ENCODE measurements around the gene XKRX. TPM values are rescaled to one million over a fixed set of nuclear protein-coding genes. Genes with fewer than 3 reads are reported as not detected.

The XKRX gene
- total RNA-seq, 6 experiments from 2014 or later: 0.07 to 0.18 (median 0.15) TPM; not detected in 3

DNA sequence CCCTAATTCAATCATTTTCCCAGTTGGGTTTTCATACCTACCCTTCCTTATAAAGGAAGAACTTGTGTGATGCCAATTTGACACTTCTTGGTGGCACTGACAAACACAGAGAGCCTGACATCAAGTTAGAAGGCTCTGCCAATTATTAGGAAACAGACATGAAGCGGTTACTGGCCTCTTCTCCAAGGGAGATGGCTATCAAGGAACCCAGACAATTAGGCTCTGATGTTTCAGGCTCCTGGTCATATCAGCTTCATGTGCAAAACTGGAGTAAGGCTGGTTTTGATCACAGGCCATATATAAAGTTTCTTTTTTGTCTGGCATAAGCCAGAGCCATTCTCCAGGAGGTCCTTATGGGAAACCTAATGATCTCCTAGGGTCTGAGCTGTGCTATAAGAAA is 41.2 kb upstream of the XKRX start:
- Histone ChIP-seq H3K36me3 (no peaks in the 10 kb centered on the region), H3K27ac (no peak overlapping the region), H3K9me3 (no peaks in the 10 kb centered on the region), H3K4me1 (no peaks in the 10 kb centered on the region), H3K4me3 (no peak overlapping the region), H3K27me3 (no peaks in the 10 kb centered on the region)
- intact Hi-C loops (cut with DNase I): no loop called here
- DNase-seq (no peak), ATAC-seq (no peak)
- no peak for TF ChIP-seq POLR2A (IDR thresholded peaks at IDR 0.05)
- TF ChIP-seq, protein P1, sequence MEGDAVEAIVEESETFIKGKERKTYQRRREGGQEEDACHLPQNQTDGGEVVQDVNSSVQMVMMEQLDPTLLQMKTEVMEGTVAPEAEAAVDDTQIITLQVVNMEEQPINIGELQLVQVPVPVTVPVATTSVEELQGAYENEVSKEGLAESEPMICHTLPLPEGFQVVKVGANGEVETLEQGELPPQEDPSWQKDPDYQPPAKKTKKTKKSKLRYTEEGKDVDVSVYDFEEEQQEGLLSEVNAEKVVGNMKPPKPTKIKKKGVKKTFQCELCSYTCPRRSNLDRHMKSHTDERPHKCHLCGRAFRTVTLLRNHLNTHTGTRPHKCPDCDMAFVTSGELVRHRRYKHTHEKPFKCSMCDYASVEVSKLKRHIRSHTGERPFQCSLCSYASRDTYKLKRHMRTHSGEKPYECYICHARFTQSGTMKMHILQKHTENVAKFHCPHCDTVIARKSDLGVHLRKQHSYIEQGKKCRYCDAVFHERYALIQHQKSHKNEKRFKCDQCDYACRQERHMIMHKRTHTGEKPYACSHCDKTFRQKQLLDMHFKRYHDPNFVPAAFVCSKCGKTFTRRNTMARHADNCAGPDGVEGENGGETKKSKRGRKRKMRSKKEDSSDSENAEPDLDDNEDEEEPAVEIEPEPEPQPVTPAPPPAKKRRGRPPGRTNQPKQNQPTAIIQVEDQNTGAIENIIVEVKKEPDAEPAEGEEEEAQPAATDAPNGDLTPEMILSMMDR (IDR thresholded peaks at IDR 0.05): no peak
- 36% methylated on average over 1 of the region's 1 CpG for WGBS (ENCODE audit: insufficient coverage, low coverage, low lambda C conversion rate, missing lambda C conversion rate)

GRCh38 chrX:100969408-100969807 is 40.7 kb upstream of the XKRX start, which contains the start of gene ARL13A:
TSS of gene ARL13A (plus strand) at chrX:100969708. CDS start at chrX:100973690, 3,982 bp downstream.
- no peak for DNase-seq
- no peaks in the 10 kb centered on the region for H3K27me3 ChIP-seq
- TF ChIP-seq, protein P1 (IDR thresholded peaks at IDR 0.05): no peak
- TF ChIP-seq POLR2A (IDR thresholded peaks at IDR 0.05): no peak
- no peak for ATAC-seq
- H3K9me3 ChIP-seq: no peaks in the 10 kb centered on the region
- WGBS (ENCODE audit: insufficient coverage, low coverage, low lambda C conversion rate, missing lambda C conversion rate): 50% methylated on average over 2 of the region's 2 CpGs
- H3K4me1 ChIP-seq: no peaks in the 10 kb centered on the region
- intact Hi-C loops (cut with DNase I): no loop called here
- no peak within 1 kb of the TSS for H3K4me3 ChIP-seq
- no peak within 1 kb of the TSS for H3K27ac ChIP-seq
- H3K36me3 ChIP-seq: no peaks in the 10 kb centered on the region

- DNase-seq (no peak), ATAC-seq (no peak)
Observed at GRCh38 chrX:100964362-100964761, 35.6 kb upstream of the XKRX start.

DNA sequence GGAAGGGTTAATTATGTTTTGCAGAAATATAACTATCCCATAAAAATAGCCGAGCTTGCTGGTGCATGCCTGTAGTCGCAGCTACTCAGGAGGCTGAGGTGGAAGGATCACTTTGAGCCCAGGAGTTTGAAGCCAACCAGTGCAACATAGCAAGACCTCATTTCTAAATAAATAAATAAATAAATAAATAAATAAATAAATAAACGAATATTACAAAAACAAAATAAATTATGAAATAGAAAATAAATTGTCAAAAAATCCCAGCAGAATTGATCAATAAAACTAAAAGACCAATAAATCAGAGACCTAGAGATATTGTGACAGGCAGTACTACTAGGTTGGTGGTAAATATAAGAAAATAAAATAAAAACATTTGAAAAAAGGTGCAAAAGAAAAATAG is 34.1 kb upstream of the XKRX start:
- 56% methylated on average over 3 of the region's 3 CpGs for WGBS (ENCODE audit: insufficient coverage, low coverage, low lambda C conversion rate, missing lambda C conversion rate)
- H3K27ac ChIP-seq: no peak overlapping the region
- no peak for TF ChIP-seq POLR2A (IDR thresholded peaks at IDR 0.05)
- TF ChIP-seq, protein P1 (IDR thresholded peaks at IDR 0.05): no peak
- no peaks in the 10 kb centered on the region for H3K36me3 ChIP-seq
- ATAC-seq (no peak), DNase-seq (no peak)
- H3K4me3 ChIP-seq: no peak overlapping the region
- H3K4me1 ChIP-seq: no peaks in the 10 kb centered on the region
- H3K27me3 ChIP-seq: no peaks in the 10 kb centered on the region
- intact Hi-C loops (cut with DNase I): no loop called here
- H3K9me3 ChIP-seq: no peaks in the 10 kb centered on the region

More at GRCh38 chrX:100964362-100964761, 35.6 kb upstream of the XKRX start:
- Histone ChIP-seq H3K27me3 (no peaks in the 10 kb centered on the region), H3K9me3 (no peaks in the 10 kb centered on the region), H3K4me1 (no peaks in the 10 kb centered on the region), H3K36me3 (no peaks in the 10 kb centered on the region), H3K27ac (no peak overlapping the region), H3K4me3 (no peak overlapping the region)
- TF ChIP-seq POLR2A (IDR thresholded peaks at IDR 0.05): no peak
- TF ChIP-seq, protein P1 (IDR thresholded peaks at IDR 0.05): no peak
- intact Hi-C loops (cut with DNase I): no loop called here

DNA sequence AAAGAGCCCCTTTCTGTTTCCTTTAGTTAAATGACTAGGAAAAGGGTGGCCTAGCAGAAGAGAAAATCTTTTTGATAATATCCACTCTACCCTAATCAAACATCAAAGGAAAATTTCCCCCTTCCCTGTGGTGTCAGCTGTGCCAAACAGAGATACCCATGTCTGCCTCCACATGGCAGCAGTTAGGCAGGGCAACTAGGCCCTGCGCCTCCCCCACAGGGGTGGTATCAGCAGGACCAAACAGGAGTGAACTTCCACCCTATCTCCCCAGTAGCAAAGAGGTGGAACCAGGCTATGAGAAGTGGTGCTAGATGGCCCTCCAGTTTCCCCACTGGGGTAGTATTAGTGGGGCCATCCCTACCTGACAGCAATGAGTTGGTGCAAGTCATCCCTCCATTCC is 19.8 kb upstream of the XKRX start:
- DNase-seq (no peak), ATAC-seq (no peak)
- intact Hi-C loops (cut with DNase I): no loop called here
- no peaks in the 10 kb centered on the region for H3K27me3 ChIP-seq
- H3K4me1 ChIP-seq: no peaks in the 10 kb centered on the region
- H3K36me3 ChIP-seq: no peaks in the 10 kb centered on the region
- WGBS (ENCODE audit: insufficient coverage, low coverage, low lambda C conversion rate, missing lambda C conversion rate): no CpG with 5 or more reads among the region's 1 CpG
- TF ChIP-seq POLR2A (IDR thresholded peaks at IDR 0.05): no peak
- TF ChIP-seq, protein P1 (IDR thresholded peaks at IDR 0.05): no peak
- no peak overlapping the region for H3K4me3 ChIP-seq
- H3K27ac ChIP-seq: no peak overlapping the region
- H3K9me3 ChIP-seq: no peaks in the 10 kb centered on the region
